ENCODE measurements around the gene ZNF678. TPM values are rescaled to one million over a fixed set of nuclear protein-coding genes. Genes with fewer than 3 reads are reported as not detected.

ZNF678 gene
- total and polyA plus RNA-seq, 9 of the 15 experiments (the other 6 are each of a cell fraction or from before 2014, with no cell fraction given): 3.0 to 16.8 (median 8.0) TPM

DNA sequence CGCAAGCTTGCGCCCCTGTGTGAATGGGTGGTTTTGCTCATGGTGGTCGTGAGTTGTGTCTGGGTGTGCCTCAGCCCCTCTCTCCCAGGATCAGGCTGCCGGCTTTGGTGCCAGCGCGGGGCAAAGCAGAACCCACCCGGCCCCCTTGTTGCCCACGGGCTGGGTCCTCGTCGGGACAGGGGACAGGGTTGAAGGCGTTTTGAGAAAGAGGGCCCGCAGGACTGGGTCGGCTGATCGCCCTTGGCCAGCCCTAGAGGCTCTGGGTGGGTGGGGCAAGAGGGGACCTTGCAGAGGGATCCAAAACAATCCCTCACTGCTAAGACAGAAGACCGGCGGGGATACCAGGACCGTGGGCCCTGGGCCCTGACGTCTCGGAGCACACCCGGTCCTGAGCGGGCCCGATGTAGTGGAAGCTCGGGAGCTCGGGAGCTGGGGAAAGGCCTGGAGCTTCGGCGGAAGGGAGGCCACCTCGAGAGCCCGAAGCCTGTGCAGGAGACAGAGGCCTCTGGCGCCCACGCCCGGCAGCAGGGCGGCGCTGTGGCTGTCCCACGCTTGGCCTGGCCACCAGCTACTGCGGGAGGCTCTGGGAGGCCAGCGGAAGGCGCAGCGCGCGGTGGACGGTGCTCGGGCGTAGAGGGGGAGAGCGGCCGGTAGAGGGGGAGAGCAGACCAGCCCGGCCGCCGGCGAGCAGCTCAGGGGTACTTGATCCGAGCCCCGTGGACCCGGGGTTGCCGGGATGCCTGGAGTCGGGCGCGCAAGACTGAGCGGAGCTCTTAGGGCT, 2.8 kb upstream of the ZNF678 start (continued):
- no peak for TF ChIP-seq ILF3 (IDR thresholded peaks at IDR 0.05; ENCODE audit: borderline replicate concordance)
- no peak for TF ChIP-seq USF2 (CRISPR knock-in tag; IDR thresholded peaks at IDR 0.05)
- TF ChIP-seq POLR2AphosphoS2 (IDR thresholded peaks at IDR 0.05; ENCODE audit: low read length): no peak
- TF ChIP-seq ZBTB43 (CRISPR knock-in tag; IDR thresholded peaks at IDR 0.05): no peak
- no peak for TF ChIP-seq PCBP1 (IDR thresholded peaks at IDR 0.05; ENCODE audit: low read depth, low read length, poor library complexity, severe bottlenecking)

- no TSS peak for BruUV-seq (replicated peaks)
- DNase-seq (ENCODE audit: extremely low read depth in 1 of 4, low spot score in 3 of 4): no peak
- no peak for FAIRE-seq
- POLR2A ChIA-PET: interaction anchor here (0.6 kb wide), 1 partner anchor 292 kb away, joined by 3 read pairs; no protein-coding TSS in a partner anchor
- CTCF ChIA-PET (ENCODE audit: low intra/inter-chr PET ratio): no interaction called here
- no peak overlapping the region for H3K4me3 ChIP-seq
- peaks cover 0 to 5% of the 10 kb centered on the region in 2 experiments; a peak in 1 of 5 replicates for H3K27me3 ChIP-seq (ENCODE audit: control insufficient read depth in 2 of 2, insufficient read depth in 2 of 2, low read length in 2 of 2)
- H3K79me2 ChIP-seq (ENCODE audit: control insufficient read depth, insufficient read depth, low read length): peaks cover 22% of the 10 kb centered on the region
- H3K9me3 ChIP-seq (replicated peaks; ENCODE audit: control insufficient read depth, insufficient read depth, low read depth, low read length): peaks cover 24% of the 10 kb centered on the region
- intact Hi-C loops (cut with micrococcal nuclease): no loop called here
- TF ChIP-seq, protein P1, sequence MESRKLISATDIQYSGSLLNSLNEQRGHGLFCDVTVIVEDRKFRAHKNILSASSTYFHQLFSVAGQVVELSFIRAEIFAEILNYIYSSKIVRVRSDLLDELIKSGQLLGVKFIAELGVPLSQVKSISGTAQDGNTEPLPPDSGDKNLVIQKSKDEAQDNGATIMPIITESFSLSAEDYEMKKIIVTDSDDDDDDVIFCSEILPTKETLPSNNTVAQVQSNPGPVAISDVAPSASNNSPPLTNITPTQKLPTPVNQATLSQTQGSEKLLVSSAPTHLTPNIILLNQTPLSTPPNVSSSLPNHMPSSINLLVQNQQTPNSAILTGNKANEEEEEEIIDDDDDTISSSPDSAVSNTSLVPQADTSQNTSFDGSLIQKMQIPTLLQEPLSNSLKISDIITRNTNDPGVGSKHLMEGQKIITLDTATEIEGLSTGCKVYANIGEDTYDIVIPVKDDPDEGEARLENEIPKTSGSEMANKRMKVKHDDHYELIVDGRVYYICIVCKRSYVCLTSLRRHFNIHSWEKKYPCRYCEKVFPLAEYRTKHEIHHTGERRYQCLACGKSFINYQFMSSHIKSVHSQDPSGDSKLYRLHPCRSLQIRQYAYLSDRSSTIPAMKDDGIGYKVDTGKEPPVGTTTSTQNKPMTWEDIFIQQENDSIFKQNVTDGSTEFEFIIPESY (CRISPR knock-in tag; IDR thresholded peaks at IDR 0.05): 0 out of 2 replicates have a peak, but pooled peaks have one; percentile 26
- TF ChIP-seq, protein P2, sequence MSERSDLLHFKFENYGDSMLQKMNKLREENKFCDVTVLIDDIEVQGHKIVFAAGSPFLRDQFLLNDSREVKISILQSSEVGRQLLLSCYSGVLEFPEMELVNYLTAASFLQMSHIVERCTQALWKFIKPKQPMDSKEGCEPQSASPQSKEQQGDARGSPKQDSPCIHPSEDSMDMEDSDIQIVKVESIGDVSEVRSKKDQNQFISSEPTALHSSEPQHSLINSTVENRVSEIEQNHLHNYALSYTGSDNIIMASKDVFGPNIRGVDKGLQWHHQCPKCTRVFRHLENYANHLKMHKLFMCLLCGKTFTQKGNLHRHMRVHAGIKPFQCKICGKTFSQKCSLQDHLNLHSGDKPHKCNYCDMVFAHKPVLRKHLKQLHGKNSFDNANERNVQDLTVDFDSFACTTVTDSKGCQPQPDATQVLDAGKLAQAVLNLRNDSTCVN (CRISPR knock-in tag; IDR thresholded peaks at IDR 0.05): no peak
- H3K4me2 ChIP-seq (ENCODE audit: insufficient read depth, low read length): no peak overlapping the region
- no peak overlapping the region for H2AFZ ChIP-seq (ENCODE audit: low read depth, low read length)
- peaks cover 3% of the 10 kb centered on the region for H3K36me3 ChIP-seq (ENCODE audit: control insufficient read depth, insufficient read depth, low read length)
- H3K9me1 ChIP-seq (ENCODE audit: control insufficient read depth, insufficient read depth, low read length): no peaks in the 10 kb centered on the region
- no peaks in the 10 kb centered on the region for H4K20me1 ChIP-seq (replicated peaks; ENCODE audit: control insufficient read depth, insufficient read depth, low read length)
- WGBS (ENCODE audit: insufficient coverage, low coverage, missing lambda C conversion rate): 66% methylated on average over 34 of the region's 43 CpGs
- H3K27ac ChIP-seq (ENCODE audit: extremely low read depth, low read depth, low read length): no peak overlapping the region
- H3K4me1 ChIP-seq (replicated peaks in 1 of 2; ENCODE audit: control insufficient read depth in 2 of 2, insufficient read depth in 2 of 2, low read length in 2 of 2): peaks cover 6 to 29% of the 10 kb centered on the region in 2 experiments; a peak in 4 of 5 replicates
- no peak overlapping the region for H3K9ac ChIP-seq (ENCODE audit: insufficient read depth in 1 of 2, low read depth in 2 of 2, low read length in 2 of 2)
- no peak for ATAC-seq
- in situ Hi-C loops (cut with MboI): no loop called here
Measured at GRCh38 chr1:227561241-227561907, 2.0 kb upstream of the ZNF678 start.

Measured in K562 (cell line).